ENCODE measurements around the gene SKA2.
A peak's percentile ranks its signal among the peaks of the same experiment; 100 is the strongest.
"Not testable (repeated sequence)": the region's sequence is repeated elsewhere in the genome, so short reads cannot be mapped to it uniquely, and the experiment has no call there.

Gene SKA2

GRCh38 chr17:59152925-59153324 is 2.1 kb downstream of the SKA2 start:
- DNase-seq (ENCODE audit: low read depth in 3 of 3), result no peak

GRCh38 chr17:59151591-59151990 is 3.4 kb downstream of the SKA2 start:
- no peak for DNase-seq (ENCODE audit: low read depth in 3 of 3)

GRCh38 chr17:59151006-59151405 is 4.0 kb downstream of the SKA2 start:
- DNase-seq (ENCODE audit: low read depth in 3 of 3), result no peak

GRCh38 chr17:59149841-59150511 is 5.0 kb downstream of the SKA2 start:
- DNase-seq (ENCODE audit: low read depth in 3 of 3), result no peak

- no peak for DNase-seq (ENCODE audit: low read depth in 3 of 3)
These were observed 5.9 kb downstream of the SKA2 start for GRCh38 chr17:59149051-59149450.

GRCh38 chr17:59145571-59146096 is 9.4 kb downstream of the SKA2 start:
- DNase-seq (ENCODE audit: low read depth in 3 of 3), result no peak

- no peak for DNase-seq (ENCODE audit: low read depth in 3 of 3)
These were observed 13.1 kb downstream of the SKA2 start for GRCh38 chr17:59141860-59142259.

- DNase-seq (ENCODE audit: low read depth in 3 of 3), result no peak
These were observed 15.0 kb downstream of the SKA2 start for GRCh38 chr17:59139939-59140338.

GRCh38 chr17:59138339-59138738 is 16.6 kb downstream of the SKA2 start:
- not testable (repeated sequence) for DNase-seq (ENCODE audit: low read depth in 3 of 3)

GRCh38 chr17:59131131-59131530 is 23.9 kb downstream of the SKA2 start:
- DNase-seq (ENCODE audit: low read depth in 3 of 3), result no peak

GRCh38 chr17:59129814-59130213 is 25.2 kb downstream of the SKA2 start:
- no peak for DNase-seq (ENCODE audit: low read depth in 3 of 3)

GRCh38 chr17:59126809-59127417 is 28.1 kb downstream of the SKA2 start:
- no peak for DNase-seq (ENCODE audit: low read depth in 3 of 3)

- no peak for DNase-seq (ENCODE audit: low read depth in 3 of 3)
These were observed 30.3 kb downstream of the SKA2 start for GRCh38 chr17:59124665-59125064.

- DNase-seq (ENCODE audit: low read depth in 3 of 3), result no peak
These were observed 33.0 kb downstream of the SKA2 start for GRCh38 chr17:59121901-59122480.

GRCh38 chr17:59115474-59115873 is 39.5 kb downstream of the SKA2 start:
- no peak for DNase-seq (ENCODE audit: low read depth in 3 of 3)

- no peak for DNase-seq (ENCODE audit: low read depth in 3 of 3)
These were observed 43.4 kb downstream of the SKA2 start for GRCh38 chr17:59111539-59111938.

- DNase-seq (ENCODE audit: low read depth in 3 of 3), result no peak
These were observed 44.0 kb downstream of the SKA2 start for GRCh38 chr17:59110973-59111372.

GRCh38 chr17:59108400-59109102 is 46.4 kb downstream of the SKA2 start:
- DNase-seq (ENCODE audit: low read depth in 3 of 3), result no peak

- DNase-seq (ENCODE audit: low read depth in 3 of 3), result peak in 1 of 3 donors; percentile 0
These were observed 47.7 kb downstream of the SKA2 start for GRCh38 chr17:59107306-59107670.

- DNase-seq (ENCODE audit: low read depth in 3 of 3), result peak; percentile 95 to 99 (median 97)
These were observed 48.3 kb downstream of the SKA2 start, which contains the start of gene TRIM37 for GRCh38 chr17:59106463-59107305. TSS of gene TRIM37 (minus strand) at chr17:59106880. CDS start at chr17:59106461, 419 bp downstream.

GRCh38 chr17:59105852-59106462 is 49.0 kb downstream of the SKA2 start:
- peak; percentile 39 to 58 (median 43) for DNase-seq (ENCODE audit: low read depth in 3 of 3)
